ENCODE data around the gene CACYBP.
A peak's percentile ranks its signal among the peaks of the same experiment; 100 is the strongest.

Gene CACYBP

GRCh38 chr1:174964261-174964971, 35.3 kb upstream of the CACYBP start:
- TF ChIP-seq TAF1 (IDR thresholded peaks at IDR 0.05; ENCODE audit: borderline replicate concordance, low read depth, low read length) = no peak
- TF ChIP-seq POLR2AphosphoS5 (IDR thresholded peaks at IDR 0.05; ENCODE audit: low read depth, low read length) = no peak
- DNase-seq (ENCODE audit: insufficient read length) = no peak
- no peak for FAIRE-seq

GRCh38 chr1:174964972-174965361, 34.8 kb upstream of the CACYBP start:
- no peak for DNase-seq (ENCODE audit: insufficient read length)

GRCh38 chr1:174965362-174966007, 34.3 kb upstream of the CACYBP start:
- DNase-seq (ENCODE audit: insufficient read length) = no peak
- TF ChIP-seq TAF1 (IDR thresholded peaks at IDR 0.05; ENCODE audit: borderline replicate concordance, low read depth, low read length) = no peak
- TF ChIP-seq POLR2AphosphoS5 (IDR thresholded peaks at IDR 0.05; ENCODE audit: low read depth, low read length) = no peak
- no peak for TF ChIP-seq POLR2A (IDR thresholded peaks at IDR 0.05; ENCODE audit: low read depth, low read length)
- no peak for FAIRE-seq

More at GRCh38 chr1:174964972-174965361, 34.8 kb upstream of the CACYBP start:
- FAIRE-seq = no peak
- TF ChIP-seq TAF1 (IDR thresholded peaks at IDR 0.05; ENCODE audit: borderline replicate concordance, low read depth, low read length) (no peak), POLR2AphosphoS5 (IDR thresholded peaks at IDR 0.05; ENCODE audit: low read depth, low read length) (no peak), POLR2A (IDR thresholded peaks at IDR 0.05; ENCODE audit: low read depth, low read length) (no peak)

- FAIRE-seq (no peak), DNase-seq (ENCODE audit: insufficient read length) (no peak)
- TF ChIP-seq POLR2AphosphoS5 (IDR thresholded peaks at IDR 0.05; ENCODE audit: low read depth, low read length) = no peak
- no peak for TF ChIP-seq POLR2A (IDR thresholded peaks at IDR 0.05; ENCODE audit: low read depth, low read length)
- no peak for TF ChIP-seq TAF1 (IDR thresholded peaks at IDR 0.05; ENCODE audit: borderline replicate concordance, low read depth, low read length)
These were observed 33.7 kb upstream of the CACYBP start for GRCh38 chr1:174966008-174966572.

- no peak for DNase-seq (ENCODE audit: insufficient read length)
- FAIRE-seq = peak; percentile 42
- TF ChIP-seq POLR2A (IDR thresholded peaks at IDR 0.05; ENCODE audit: low read depth, low read length) (no peak), POLR2AphosphoS5 (IDR thresholded peaks at IDR 0.05; ENCODE audit: low read depth, low read length) (no peak), TAF1 (IDR thresholded peaks at IDR 0.05; ENCODE audit: borderline replicate concordance, low read depth, low read length) (no peak)
These were observed 31.7 kb upstream of the CACYBP start for GRCh38 chr1:174967845-174968705.

GRCh38 chr1:174968750-174969244, 30.9 kb upstream of the CACYBP start:
- FAIRE-seq = peak; percentile 73
- no peak for DNase-seq (ENCODE audit: insufficient read length)
- TF ChIP-seq POLR2A (IDR thresholded peaks at IDR 0.05; ENCODE audit: low read depth, low read length) (no peak), POLR2AphosphoS5 (IDR thresholded peaks at IDR 0.05; ENCODE audit: low read depth, low read length) (no peak), TAF1 (IDR thresholded peaks at IDR 0.05; ENCODE audit: borderline replicate concordance, low read depth, low read length) (no peak)

- TF ChIP-seq POLR2AphosphoS5 (IDR thresholded peaks at IDR 0.05; ENCODE audit: low read depth, low read length) = no peak
- TF ChIP-seq TAF1 (IDR thresholded peaks at IDR 0.05; ENCODE audit: borderline replicate concordance, low read depth, low read length) = no peak
- TF ChIP-seq POLR2A (IDR thresholded peaks at IDR 0.05; ENCODE audit: low read depth, low read length) = no peak
- FAIRE-seq (no peak), DNase-seq (ENCODE audit: insufficient read length) (no peak)
These were observed 29.8 kb upstream of the CACYBP start for GRCh38 chr1:174969977-174970376.

GRCh38 chr1:174971466-174971865, 28.3 kb upstream of the CACYBP start:
- TF ChIP-seq POLR2AphosphoS5 (IDR thresholded peaks at IDR 0.05; ENCODE audit: low read depth, low read length) = no peak
- DNase-seq (ENCODE audit: insufficient read length) (no peak), FAIRE-seq (no peak)

- no peak for FAIRE-seq
- DNase-seq (ENCODE audit: insufficient read length) = no peak
- TF ChIP-seq POLR2AphosphoS5 (IDR thresholded peaks at IDR 0.05; ENCODE audit: low read depth, low read length) (no peak), POLR2A (IDR thresholded peaks at IDR 0.05; ENCODE audit: low read depth, low read length) (no peak), TAF1 (IDR thresholded peaks at IDR 0.05; ENCODE audit: borderline replicate concordance, low read depth, low read length) (no peak)
These were observed 27.8 kb upstream of the CACYBP start for GRCh38 chr1:174971902-174972301.

GRCh38 chr1:174974711-174975119, 25.0 kb upstream of the CACYBP start:
- FAIRE-seq = no peak

GRCh38 chr1:174975764-174976163, 24.0 kb upstream of the CACYBP start:
- FAIRE-seq = no peak
- DNase-seq (ENCODE audit: insufficient read length) = no peak
- TF ChIP-seq POLR2A (IDR thresholded peaks at IDR 0.05; ENCODE audit: low read depth, low read length) = no peak
- no peak for TF ChIP-seq POLR2AphosphoS5 (IDR thresholded peaks at IDR 0.05; ENCODE audit: low read depth, low read length)
- TF ChIP-seq TAF1 (IDR thresholded peaks at IDR 0.05; ENCODE audit: borderline replicate concordance, low read depth, low read length) = no peak

More at GRCh38 chr1:174974711-174975119, 25.0 kb upstream of the CACYBP start:
- DNase-seq (ENCODE audit: insufficient read length) = no peak
- TF ChIP-seq POLR2A (IDR thresholded peaks at IDR 0.05; ENCODE audit: low read depth, low read length) (no peak), TAF1 (IDR thresholded peaks at IDR 0.05; ENCODE audit: borderline replicate concordance, low read depth, low read length) (no peak), POLR2AphosphoS5 (IDR thresholded peaks at IDR 0.05; ENCODE audit: low read depth, low read length) (no peak)
